CD4-positive, alpha-beta T cell treated with Interleukin-2 at 100 ng/mL for 4 hours (primary cell): Measurements from ENCODE around the gene RNGTT.

Source experiments
- DNase-seq: peaks from one replicate; pipeline ENCODE4 v3.0.0-alpha.2; 2020; ENCODE audit warnings: low spot score

RNGTT gene

GRCh38 chr6:88655586-88655985 is 307.8 kb downstream of the RNGTT start:
- no peak for DNase-seq

- no peak for DNase-seq
These were observed 309.5 kb downstream of the RNGTT start for GRCh38 chr6:88653936-88654335.

DNA sequence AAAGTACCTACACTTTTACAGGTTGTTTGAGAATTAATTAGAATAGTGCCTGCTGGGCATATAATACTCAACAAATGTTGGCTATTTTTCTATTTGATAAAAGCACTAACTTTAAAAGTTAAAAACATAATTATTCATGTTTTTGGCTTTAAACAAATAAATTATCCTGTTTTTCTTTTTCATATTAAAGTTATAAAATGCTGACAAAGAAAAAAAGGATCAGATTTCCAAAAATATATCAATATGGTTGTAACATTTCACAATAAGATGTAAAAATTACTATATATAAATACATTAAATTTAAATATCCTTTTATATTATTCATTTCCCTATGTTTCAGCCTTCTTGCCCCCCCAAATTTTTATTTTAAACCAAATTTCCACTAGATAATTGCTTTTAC is 312.0 kb downstream of the RNGTT start:
- no peak for DNase-seq

DNA sequence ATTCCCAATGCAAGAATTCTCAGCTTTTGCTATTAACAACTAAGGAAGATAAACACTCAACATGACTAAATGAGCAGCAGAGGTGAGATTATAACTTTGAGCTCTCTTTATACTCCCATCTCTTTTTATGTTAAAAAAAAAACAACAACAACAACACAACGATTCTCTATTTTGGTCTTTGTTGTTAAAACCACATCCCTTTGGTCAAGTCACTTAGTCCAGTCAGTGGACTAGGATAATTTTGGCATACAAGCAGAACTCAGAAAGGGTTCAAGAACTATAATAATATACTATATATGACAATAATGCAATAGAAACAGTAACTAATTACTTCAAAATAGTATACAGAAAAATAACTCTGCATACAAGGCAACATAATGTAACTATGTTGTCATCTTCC is 312.4 kb downstream of the RNGTT start:
- no peak for DNase-seq

- no peak for DNase-seq
These were observed 313.3 kb downstream of the RNGTT start for GRCh38 chr6:88650029-88650619.

DNA sequence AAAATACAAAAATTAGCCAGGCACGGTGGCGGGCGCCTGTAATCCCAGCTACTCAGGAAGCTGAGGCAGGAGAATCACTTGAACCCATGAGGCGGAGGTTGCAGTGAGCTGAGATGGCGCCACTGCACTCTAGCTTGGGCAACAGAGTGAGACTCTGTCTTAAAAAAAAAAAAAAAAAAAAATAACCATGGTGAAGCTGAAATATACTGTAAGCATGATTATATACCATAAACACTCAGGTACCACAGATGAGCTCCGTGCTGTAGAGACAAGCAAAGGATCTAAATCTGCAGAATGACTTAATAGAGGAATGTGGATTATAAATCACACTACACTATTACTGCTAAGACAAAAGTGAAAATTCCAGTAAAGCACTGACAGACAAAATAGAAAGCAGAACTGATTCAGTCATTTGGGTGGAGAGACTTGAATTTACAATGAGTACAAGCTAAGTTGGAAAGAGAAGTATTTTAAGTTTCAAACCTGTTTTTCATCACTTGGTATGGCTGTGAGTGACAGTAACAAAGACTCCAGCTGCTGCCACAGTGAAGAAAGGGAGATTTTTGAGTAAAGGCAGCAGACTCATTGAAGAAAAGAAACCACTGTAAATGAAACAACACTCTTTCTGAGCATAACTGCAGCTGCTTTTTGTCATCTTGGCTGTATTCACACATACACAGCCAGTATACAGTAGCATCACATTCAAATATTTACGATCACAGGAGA is 322.1 kb downstream of the RNGTT start:
- DNase-seq = no peak

DNA sequence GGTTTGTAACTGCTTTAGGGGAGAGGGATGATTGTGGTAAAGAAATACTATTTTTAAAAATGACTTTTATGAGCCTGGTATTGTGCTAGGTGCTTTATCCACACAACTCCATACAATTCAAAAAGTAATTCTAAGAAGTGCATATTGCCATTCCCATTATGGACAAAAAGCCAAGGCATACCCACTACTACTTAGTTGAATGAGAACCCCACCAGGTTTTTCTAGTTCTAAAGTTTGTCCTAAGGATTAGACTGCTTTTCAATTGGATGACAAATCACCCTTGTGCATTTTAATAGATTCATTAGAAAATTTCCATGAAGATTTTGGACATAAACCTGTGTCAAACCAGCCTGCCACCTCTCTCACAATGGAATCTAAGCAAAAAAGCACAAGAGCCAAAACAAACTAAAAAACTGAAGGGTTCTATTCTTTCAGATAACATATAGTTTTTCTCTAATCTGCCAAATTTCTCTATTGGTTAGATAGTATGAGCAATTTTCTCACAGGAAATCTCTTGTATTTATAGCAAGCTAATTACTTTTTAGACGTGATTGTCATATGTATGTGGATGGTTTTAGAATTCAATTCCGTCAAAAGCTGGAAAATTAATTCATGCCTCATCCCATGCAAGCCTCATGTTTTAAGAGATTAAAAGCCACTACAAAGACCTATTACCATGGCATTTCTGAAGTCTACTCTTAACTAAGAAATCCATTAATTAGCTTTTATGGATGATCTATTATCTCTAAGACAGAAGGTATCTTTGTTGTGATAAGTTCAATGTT is 325.5 kb downstream of the RNGTT start:
- no peak for DNase-seq

DNA sequence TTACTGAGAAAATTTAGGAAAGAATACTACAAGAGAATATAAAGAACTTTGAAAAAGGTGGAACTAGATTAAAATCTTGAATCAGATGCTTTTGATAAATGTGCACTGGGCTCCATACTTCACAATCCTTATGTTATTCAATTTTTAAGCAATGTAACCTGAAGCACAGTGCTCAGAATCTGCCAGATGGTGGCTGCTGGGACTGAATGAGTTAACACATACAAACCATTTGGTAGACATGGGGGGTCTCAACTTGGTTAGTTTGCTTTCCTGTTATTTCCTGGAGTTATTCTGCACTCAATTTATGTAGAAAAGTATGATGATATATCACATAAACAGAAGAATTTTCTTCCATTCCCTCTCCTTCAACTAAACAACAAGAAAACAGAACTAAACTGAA is 326.5 kb downstream of the RNGTT start:
- DNase-seq = no peak

DNA sequence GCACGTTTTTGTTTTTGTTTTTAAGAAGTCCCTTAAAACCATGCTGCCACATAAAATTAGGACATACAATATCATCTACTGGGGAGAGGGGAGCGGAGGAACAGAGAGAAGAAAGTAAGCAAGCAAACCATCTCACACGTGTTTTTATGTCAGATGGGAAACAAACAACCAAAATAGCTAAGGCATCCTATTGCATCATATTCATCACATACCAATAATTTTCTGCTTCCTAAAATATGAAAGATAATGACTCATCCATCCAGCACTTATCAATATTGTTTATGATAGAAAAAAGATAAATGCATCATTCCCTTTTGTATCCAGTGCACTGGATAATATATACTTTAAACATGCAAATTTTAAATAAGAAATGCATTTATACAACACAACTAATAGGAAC is 329.6 kb downstream of the RNGTT start:
- DNase-seq = no peak

DNA sequence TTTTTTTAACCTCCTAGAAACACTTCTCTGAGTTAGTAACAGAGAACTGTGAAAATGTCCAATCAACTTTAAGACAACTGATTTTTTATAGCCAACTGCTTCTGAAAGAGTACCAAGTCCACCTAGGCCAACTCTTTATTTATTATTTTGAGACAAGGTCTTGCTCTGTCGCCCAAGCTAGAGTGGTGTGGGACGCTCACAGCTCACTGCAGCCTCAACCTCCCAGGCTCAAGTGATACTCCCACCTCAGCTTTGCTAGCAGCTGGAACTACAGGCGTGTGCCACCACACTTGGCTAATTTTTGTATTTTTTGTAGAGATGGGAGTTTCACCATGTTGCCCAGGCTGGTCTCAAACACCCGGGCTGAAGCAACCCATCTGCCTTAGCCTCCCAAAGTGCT is 331.6 kb downstream of the RNGTT start:
- DNase-seq = no peak

GRCh38 chr6:88629838-88630494 is 333.5 kb downstream of the RNGTT start:
- DNase-seq = no peak

DNA sequence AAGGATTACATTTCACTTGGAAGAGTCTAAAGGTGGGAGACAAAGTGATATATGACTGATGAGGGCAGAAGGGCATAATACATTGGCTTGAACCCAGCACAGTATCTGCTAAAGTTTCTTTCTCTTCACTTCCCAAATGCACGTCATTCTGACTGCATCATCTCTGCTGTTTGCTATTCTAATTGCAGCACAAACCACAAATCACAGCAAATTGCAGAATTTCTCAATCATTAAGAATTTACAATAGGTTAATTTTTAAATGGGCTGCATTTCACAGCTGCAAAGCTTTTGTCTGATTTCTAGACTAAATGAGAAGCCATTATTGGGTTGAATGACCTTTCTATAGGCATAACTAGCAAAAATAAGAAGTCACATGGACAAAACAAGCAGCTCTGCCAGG is 337.0 kb downstream of the RNGTT start:
- DNase-seq = no peak

- DNase-seq = no peak
These were observed 339.9 kb downstream of the RNGTT start for GRCh38 chr6:88623531-88623930.

DNA sequence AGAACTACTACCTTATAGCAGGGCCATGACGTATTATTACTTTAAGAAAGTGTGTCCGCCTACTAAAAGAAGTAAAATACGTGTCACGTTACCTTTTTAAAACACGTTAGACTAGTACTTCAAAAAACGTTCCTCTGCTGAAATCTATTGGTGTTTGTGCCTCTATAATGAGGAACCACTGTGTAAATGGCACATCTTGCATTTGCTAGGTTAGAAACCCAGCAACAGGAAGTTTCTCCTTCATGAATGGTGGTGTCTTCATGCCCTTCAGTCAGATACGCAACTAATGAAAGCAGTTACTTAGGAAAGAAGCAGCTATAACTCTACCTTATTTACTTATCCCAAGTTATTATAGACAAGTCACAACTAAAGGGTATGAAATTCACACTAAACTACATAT is 343.5 kb downstream of the RNGTT start:
- no peak for DNase-seq

DNA sequence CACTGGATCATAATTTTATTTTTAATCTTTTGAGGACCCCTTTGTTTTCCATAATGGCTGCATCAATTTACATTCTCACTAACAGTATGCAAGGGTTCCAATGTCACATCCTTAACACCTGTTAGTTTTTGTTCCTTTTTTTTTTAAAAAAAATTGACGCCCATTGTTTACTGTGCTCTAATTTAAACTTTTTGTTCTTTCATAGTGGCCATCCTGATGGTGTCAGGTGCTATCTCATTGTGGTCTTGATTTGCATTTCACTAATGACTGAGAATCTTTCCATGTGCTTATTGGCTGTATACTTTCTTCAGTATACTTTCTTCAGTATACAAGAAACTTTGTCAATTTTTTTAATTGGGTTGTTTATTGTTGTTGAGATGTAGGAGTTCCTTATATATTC is 347.0 kb downstream of the RNGTT start:
- no peak for DNase-seq

DNA sequence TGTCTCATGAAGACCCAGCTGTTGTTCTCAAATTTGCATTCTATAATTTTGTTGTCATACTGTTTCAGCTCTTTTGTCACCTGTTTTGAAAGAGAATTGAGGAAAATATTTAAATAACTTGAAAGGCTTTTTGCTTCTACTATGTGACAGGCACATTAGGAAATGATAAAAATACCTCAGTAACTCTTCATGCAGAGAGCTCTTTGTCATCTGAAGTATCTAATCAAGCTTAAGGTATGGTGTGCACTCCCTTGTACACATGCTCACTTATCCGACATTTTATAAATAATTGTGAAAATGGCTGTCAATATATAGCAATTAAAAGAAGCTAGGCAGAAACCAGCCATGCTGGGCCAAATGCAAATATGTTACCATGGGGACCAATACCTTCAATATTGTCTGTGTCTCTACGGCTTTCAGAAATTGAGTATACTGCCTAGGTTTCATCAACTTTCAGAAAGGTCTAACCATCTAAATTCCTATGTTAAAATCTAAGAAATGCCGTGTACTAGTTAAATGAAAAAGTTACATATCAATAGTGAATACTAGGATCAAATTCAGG is 349.0 kb downstream of the RNGTT start:
- no peak for DNase-seq

- no peak for DNase-seq
These were observed 350.8 kb downstream of the RNGTT start for GRCh38 chr6:88612631-88613030.

GRCh38 chr6:88611721-88612120 is 351.7 kb downstream of the RNGTT start:
- DNase-seq = no peak

DNA sequence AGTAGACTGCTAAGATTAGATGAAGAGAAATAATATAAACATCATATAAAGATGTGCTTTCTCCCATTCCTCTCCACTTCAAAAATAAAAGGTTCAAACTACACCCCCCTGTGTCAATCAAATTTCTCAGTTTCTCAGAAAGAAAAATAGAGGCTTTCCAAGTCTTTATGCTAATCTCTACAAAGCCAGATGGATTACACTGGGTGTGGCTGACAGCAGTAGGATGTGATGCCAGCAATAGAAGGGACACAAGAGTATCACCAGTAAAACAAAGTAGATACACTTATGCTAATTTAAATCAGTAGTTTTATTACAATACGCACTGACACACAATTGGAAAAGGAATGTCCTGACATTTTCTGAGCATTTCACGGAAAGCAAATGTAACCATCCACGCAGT is 353.4 kb downstream of the RNGTT start:
- DNase-seq = no peak

DNA sequence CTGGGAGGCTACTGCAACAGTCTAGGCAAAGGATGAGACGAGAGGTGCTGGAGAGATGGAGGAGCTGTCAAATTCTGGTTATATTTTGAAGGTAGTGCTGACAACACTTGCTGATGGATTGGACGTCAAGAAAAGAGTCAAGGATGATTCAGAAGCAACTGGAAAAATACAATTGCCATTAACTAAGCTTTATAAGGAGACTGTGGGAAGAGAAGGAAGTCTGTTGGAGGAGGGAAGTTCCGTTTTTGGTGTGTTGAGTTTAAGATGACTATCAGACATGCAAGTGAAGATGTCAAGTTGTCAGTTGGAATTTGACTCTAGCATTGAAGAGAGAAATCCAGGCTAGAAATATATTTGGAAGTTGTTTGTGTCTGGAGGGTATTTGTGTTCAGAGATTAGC is 358.1 kb downstream of the RNGTT start:
- DNase-seq = no peak

- DNase-seq = no peak
These were observed 363.8 kb downstream of the RNGTT start for GRCh38 chr6:88599571-88599970.

DNA sequence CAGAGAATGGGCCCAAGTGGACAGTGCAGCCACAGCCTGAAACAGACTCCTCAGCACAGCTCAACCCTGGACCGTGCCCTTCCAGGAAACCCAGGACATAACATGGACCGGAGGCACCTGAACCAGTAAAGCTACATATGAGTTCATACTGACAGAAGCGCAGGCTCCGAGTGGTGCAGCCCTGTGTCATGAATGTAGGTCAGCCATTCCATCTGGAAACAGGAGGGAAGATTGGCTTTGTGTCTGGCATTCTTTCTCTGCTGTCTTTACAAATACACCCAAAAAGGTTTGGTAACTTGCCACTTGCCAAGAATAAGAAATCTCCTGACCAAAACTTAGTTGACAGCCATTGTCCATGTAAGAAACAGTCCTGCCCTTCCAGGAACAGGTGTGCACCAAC is 366.6 kb downstream of the RNGTT start:
- DNase-seq = no peak

GRCh38 chr6:88588938-88589337 is 374.5 kb downstream of the RNGTT start:
- no peak for DNase-seq
